ENCODE data around the gene CCL26. TPM values are rescaled to one million over a fixed set of nuclear protein-coding genes. Genes with fewer than 3 reads are reported as not detected.

Gene CCL26
- total and polyA plus RNA-seq, 2 donors (not counting 3 experiments of a cell fraction or from before 2014, with no cell fraction given), result not detected

- no TSS peak for BruUV-seq (replicated peaks)
- H3K9me1 ChIP-seq (replicated peaks; ENCODE audit: control insufficient read depth, extremely low read depth, insufficient read depth, low read length), result no peaks in the 10 kb centered on the region
- no peaks in the 10 kb centered on the region for H3K79me2 ChIP-seq (ENCODE audit: control insufficient read depth, insufficient read depth, low read length)
- H3K27ac ChIP-seq (ENCODE audit: insufficient read depth, low read depth, low read length), result no peak overlapping the region
- no peak overlapping the region for H3K4me3 ChIP-seq (replicated peaks in 1 of 3; ENCODE audit: insufficient read depth in 1 of 3, low read depth in 1 of 3, low read length in 3 of 3)
- no peak for FAIRE-seq
- intact Hi-C loops (cut with micrococcal nuclease), result no loop called here
- H3K9me3 ChIP-seq (replicated peaks; ENCODE audit: control insufficient read depth, insufficient read depth, low read length), result no peaks in the 10 kb centered on the region
- TF ChIP-seq GATA2 (IDR thresholded peaks at IDR 0.05; ENCODE audit: insufficient read depth, insufficient read length, low read depth, low read length), result no peak
- no peak for TF ChIP-seq MAX (IDR thresholded peaks at IDR 0.05; ENCODE audit: insufficient read depth, insufficient read length)
- no peak for TF ChIP-seq POLR2A (IDR thresholded peaks at IDR 0.05; ENCODE audit: low read depth, low read length)
- no peak for TF ChIP-seq CTCF (IDR thresholded peaks at IDR 0.05; ENCODE audit: extremely low read depth in 1 of 2, insufficient read depth in 1 of 2, low read depth in 1 of 2, low read length in 2 of 2)
- TF ChIP-seq JUN (IDR thresholded peaks at IDR 0.05; ENCODE audit: borderline replicate concordance, insufficient read depth, insufficient read length, low read depth), result no peak
- TF ChIP-seq POLR2AphosphoS5 (IDR thresholded peaks at IDR 0.05; ENCODE audit: insufficient read depth, low read depth, low read length), result no peak
- TF ChIP-seq FOS (IDR thresholded peaks at IDR 0.05; ENCODE audit: borderline replicate concordance, insufficient read depth, low read length), result no peak
- no peak for TF ChIP-seq EZH2 (IDR thresholded peaks at IDR 0.05; ENCODE audit: borderline replicate concordance, low read depth, low read length, severe bottlenecking)
- TF ChIP-seq MYC (IDR thresholded peaks at IDR 0.05; ENCODE audit: low read depth, low read length), result no peak
- H3K4me1 ChIP-seq (ENCODE audit: control insufficient read depth, extremely low read depth, insufficient read depth, low read length), result no peaks in the 10 kb centered on the region
- ChIA-PET CTCF (no interaction called here), POLR2A (no interaction called here)
- H3K36me3 ChIP-seq (ENCODE audit: control insufficient read depth in 2 of 2, extremely low read depth in 1 of 2, insufficient read depth in 2 of 2, low read length in 2 of 2), result no peaks in the 10 kb centered on the region
- H3K27me3 ChIP-seq (ENCODE audit: control insufficient read depth in 2 of 2, insufficient read depth in 2 of 2, low read length in 2 of 2), result no peaks in the 10 kb centered on the region
- no peaks in the 10 kb centered on the region for H4K20me1 ChIP-seq (replicated peaks; ENCODE audit: control insufficient read depth, extremely low read depth, insufficient read depth, low read length)
- H2AFZ ChIP-seq (ENCODE audit: low read depth, low read length), result no peak overlapping the region
- H3K9ac ChIP-seq (replicated peaks; ENCODE audit: extremely low read depth, insufficient read depth, low read length), result no peak overlapping the region
- no peak for DNase-seq (ENCODE audit: low read depth, low spot score)
- dilution Hi-C loops (cut with MboI; ENCODE audit: extremely low pct_ligation_motif_present, low sequenced_read_pairs), result no loop called here
- no peak overlapping the region for H3K4me2 ChIP-seq (ENCODE audit: insufficient read depth, low read length)
These were observed 48.7 kb upstream of the CCL26 start for GRCh38 chr7:75820688-75821087.

Measured in endothelial cell of umbilical vein (primary cell).